WTC11 (cell line): ENCODE results near the gene KRTAP20-4. TPM values are rescaled to one million over a fixed set of nuclear protein-coding genes. Genes with fewer than 3 reads are reported as not detected.

ENCODE experiments used
- ATAC-seq: fragments of 200-7000 bp; cut with Tn5 transposase; 2 replicates; pipeline ENCODE4 v1.10.0; 2021; ENCODE audit warnings: mild to moderate bottlenecking, moderate library complexity
- CTCF ChIA-PET: fragments of 300-600 bp; sonication (Branson Sonifier 250); formaldehyde crosslinking; loops from one replicate; lab custom pipeline; 2021; ENCODE audit warnings: antibody characterized with exemption; lab: Charles Lee
- POLR2A ChIA-PET: fragments of 350-600 bp; sonication (Branson Sonifier 250); formaldehyde crosslinking; loops from one replicate; lab custom pipeline; 2021; ENCODE audit warnings: antibody characterized with exemption; lab: Charles Lee
- DNase-seq: peaks from one replicate; pipeline ENCODE4 v3.0.0; 2021; ENCODE audit warnings: low spot score
- H3K27ac Mint-ChIP-seq: 2 replicates; pipeline ENCODE4 v1.8.0; 2021; ENCODE audit warnings: mixed read lengths
- H3K27me3 Mint-ChIP-seq: 2 replicates; pipeline ENCODE4 v1.8.0; 2021; ENCODE audit warnings: low read depth, mild to moderate bottlenecking, moderate library complexity, mixed read lengths
- H3K36me3 Mint-ChIP-seq: 2 replicates; pipeline ENCODE4 v1.8.0; 2021; ENCODE audit warnings: mixed read lengths
- H3K4me1 Mint-ChIP-seq: 2 replicates; pipeline ENCODE4 v1.8.0; 2022; ENCODE audit warnings: mixed read lengths
- H3K4me3 Mint-ChIP-seq: 2 replicates; pipeline ENCODE4 v1.8.0; 2021; ENCODE audit warnings: mild to moderate bottlenecking, moderate library complexity, mixed read lengths
- H3K9me3 Mint-ChIP-seq: 2 replicates; pipeline ENCODE4 v1.8.0; 2021; ENCODE audit warnings: mixed read lengths
- CREB1 ChIP-seq: sonication (generic); formaldehyde crosslinking; IDR thresholded peaks from 2 replicates; pipeline ENCODE4 v1.8.0; 2023; ENCODE audit warnings: mild to moderate bottlenecking, missing genetic modification reagents
- E2F4 ChIP-seq: sonication (generic); formaldehyde crosslinking; IDR thresholded peaks from 2 replicates; pipeline ENCODE4 v1.8.1; 2022; ENCODE audit warnings: low read depth, mild to moderate bottlenecking, moderate library complexity, missing genetic modification reagents, borderline replicate concordance
- ERG ChIP-seq: fragments of 250-450 bp; sonication (Bioruptor Pico); IDR thresholded peaks from 2 replicates; pipeline ENCODE4 v1.8.0; 2021; ENCODE audit warnings: mild to moderate bottlenecking
- FOXK1 ChIP-seq: sonication (generic); formaldehyde crosslinking; IDR thresholded peaks from 2 replicates; pipeline ENCODE4 v1.8.0; 2022; ENCODE audit warnings: mild to moderate bottlenecking, moderate library complexity, missing genetic modification reagents
- FOXP1 ChIP-seq: sonication (generic); formaldehyde crosslinking; IDR thresholded peaks from 2 replicates; pipeline ENCODE4 v1.8.0; 2022; ENCODE audit warnings: missing genetic modification reagents, mild to moderate bottlenecking, moderate library complexity, borderline replicate concordance
- IRF2 ChIP-seq: sonication (generic); formaldehyde crosslinking; IDR thresholded peaks from 2 replicates; pipeline ENCODE4 v1.8.0; 2022; ENCODE audit warnings: low read depth, missing genetic modification reagents, borderline replicate concordance
- MAX ChIP-seq: sonication (generic); formaldehyde crosslinking; IDR thresholded peaks from 2 replicates; pipeline ENCODE4 v1.8.0; 2022; ENCODE audit warnings: mild to moderate bottlenecking, missing genetic modification reagents
- MYBL2 ChIP-seq: sonication (generic); formaldehyde crosslinking; IDR thresholded peaks from 2 replicates; pipeline ENCODE4 v1.8.1; 2023; ENCODE audit warnings: mild to moderate bottlenecking, moderate library complexity, missing genetic modification reagents
- NFATC4 ChIP-seq: fragments of 250-450 bp; sonication (Bioruptor Pico); IDR thresholded peaks from 2 replicates; pipeline ENCODE4 v1.9.0; 2021; ENCODE audit warnings: mild to moderate bottlenecking
- PRDM15 ChIP-seq: sonication (generic); formaldehyde crosslinking; IDR thresholded peaks from 2 replicates; pipeline ENCODE4 v1.8.0; 2022; ENCODE audit warnings: missing genetic modification reagents
- RELA ChIP-seq: sonication (generic); formaldehyde crosslinking; IDR thresholded peaks from 2 replicates; pipeline ENCODE4 v1.8.1; 2022; ENCODE audit warnings: missing genetic modification reagents, mild to moderate bottlenecking, borderline replicate concordance
- STAT6 ChIP-seq: sonication (generic); formaldehyde crosslinking; conservative IDR thresholded peaks from 2 replicates; pipeline ENCODE4 v1.8.1; 2023; ENCODE audit warnings: mild to moderate bottlenecking, low read depth, missing genetic modification reagents, moderate library complexity
- ZBTB43 ChIP-seq: sonication (generic); formaldehyde crosslinking; IDR thresholded peaks from 2 replicates; pipeline ENCODE4 v1.8.1; 2023; ENCODE audit warnings: mild to moderate bottlenecking, missing genetic modification reagents
- ZNF263 ChIP-seq: sonication (generic); formaldehyde crosslinking; IDR thresholded peaks from 2 replicates; pipeline ENCODE4 v1.8.1; 2022; ENCODE audit warnings: low read depth, mild to moderate bottlenecking, moderate library complexity, missing genetic modification reagents
- ZSCAN18 ChIP-seq: fragments of 250-450 bp; sonication (Bioruptor Pico); IDR thresholded peaks from 2 replicates; pipeline ENCODE4 v2.1.2; 2022; ENCODE audit warnings: mild to moderate bottlenecking, moderate library complexity
- total RNA-seq: library from RNA; stranded (reverse); gene quantifications from 3 replicates; pipeline ENCODE4 v1.2.3, GENCODE V29; 2021

Gene KRTAP20-4
- total RNA-seq, 1 experiment from 2014 or later: not detected

GRCh38 chr21:30646904-30647414 lies 26.5 kb downstream of the KRTAP20-4 start:
- ChIA-PET CTCF (no interaction called here), POLR2A (no interaction called here)
- no peaks in the 10 kb centered on the region for H3K9me3 Mint-ChIP-seq
- H3K36me3 Mint-ChIP-seq: no peaks in the 10 kb centered on the region
- no peaks in the 10 kb centered on the region for H3K4me1 Mint-ChIP-seq
- TF ChIP-seq ZSCAN18 (CRISPR knock-in tag): no peak
- no peak for TF ChIP-seq CREB1
- no peak for TF ChIP-seq E2F4 (CRISPR knock-in tag)
- TF ChIP-seq ZNF263 (CRISPR knock-in tag): no peak
- no peak for TF ChIP-seq ERG
- no peak for TF ChIP-seq PRDM15
- no peak for TF ChIP-seq FOXP1 (CRISPR knock-in tag)
- no peak for TF ChIP-seq MAX (CRISPR knock-in tag)
- TF ChIP-seq IRF2 (CRISPR knock-in tag): no peak
- TF ChIP-seq STAT6: no peak
- TF ChIP-seq ZBTB43: no peak
- H3K27ac Mint-ChIP-seq: no peak overlapping the region
- no peak for DNase-seq
- ATAC-seq: no peak
- H3K27me3 Mint-ChIP-seq: no peaks in the 10 kb centered on the region; the same call in 1 of the 2 replicates
- H3K4me3 Mint-ChIP-seq: no peak overlapping the region

GRCh38 chr21:30652891-30653290 lies 32.5 kb downstream of the KRTAP20-4 start:
- DNase-seq: no peak
- POLR2A ChIA-PET: no interaction called here
- no peaks in the 10 kb centered on the region for H3K9me3 Mint-ChIP-seq
- H3K27ac Mint-ChIP-seq: no peak overlapping the region
- TF ChIP-seq FOXK1 (CRISPR knock-in tag): no peak
- no peak for TF ChIP-seq NFATC4
- no peak for TF ChIP-seq ERG
- TF ChIP-seq MYBL2 (CRISPR knock-in tag): no peak
- no peak for TF ChIP-seq RELA
- TF ChIP-seq FOXP1 (CRISPR knock-in tag): no peak
- TF ChIP-seq, all 79 proteins: peak for 0
- H3K36me3 Mint-ChIP-seq: no peaks in the 10 kb centered on the region
- no peak overlapping the region for H3K4me3 Mint-ChIP-seq
- no peaks in the 10 kb centered on the region; the same call in 1 of the 2 replicates for H3K27me3 Mint-ChIP-seq
- CTCF ChIA-PET: no interaction called here
- no peak for ATAC-seq
- H3K4me1 Mint-ChIP-seq: no peaks in the 10 kb centered on the region
